ENCODE results near the gene POP7.

GRCh38 chr7:100696123-100696521 is 9.8 kb upstream of the POP7 start:
- TF ChIP-seq CTCF (IDR thresholded peaks at IDR 0.05) (no peak), POLR2A (IDR thresholded peaks at IDR 0.05) (no peak)

Measured in right lobe of liver (tissue), 4 donors.